OCI-LY3 (cell line): ENCODE measurements around the gene CHRM2.

Source experiments
- H2AFZ ChIP-seq: fragments of 200-600, 300-600 bp; shearing (Covaris generic); 2 replicates; pipeline ENCODE4 v1.6.0; 2014; ENCODE audit warnings: antibody characterized with exemption, low read depth, low read length
- H3K27ac ChIP-seq: fragments of 200-600, 300-600 bp; sonication (generic); 2 replicates; pipeline ENCODE4 v1.5.1; 2014; ENCODE audit warnings: mild to moderate bottlenecking, low read length, moderate library complexity, mixed read lengths
- H3K27me3 ChIP-seq: fragments of 200-600, 300-600 bp; sonication (generic); 2 replicates; pipeline ENCODE4 v1.6.1; 2014; ENCODE audit warnings: low read depth, low read length, mixed read lengths
- H3K36me3 ChIP-seq: fragments of 200-600, 300-600 bp; sonication (generic); replicated peaks from 2 replicates; pipeline ENCODE3; 2014; ENCODE audit warnings: low read depth, low read length, mixed read lengths
- H3K4me1 ChIP-seq: fragments of 300-600, 200-600 bp; sonication (generic); 2 replicates; pipeline ENCODE4 v1.6.1; 2014; ENCODE audit warnings: low read length, mixed read lengths
- H3K4me2 ChIP-seq: fragments of 200-600, 300-600 bp; sonication (generic); 2 replicates; pipeline ENCODE4 v1.6.1; 2014; ENCODE audit warnings: low read length, mixed read lengths
- H3K4me3 ChIP-seq: fragments of 300-600, 200-600 bp; sonication (generic); 2 replicates; pipeline ENCODE4 v1.5.1; 2014; ENCODE audit warnings: antibody characterized with exemption, mild to moderate bottlenecking, low read length, moderate library complexity
- H3K79me2 ChIP-seq: fragments of 300-600, 200-600 bp; shearing (Covaris generic); 2 replicates; pipeline ENCODE4 v1.6.1; 2014; ENCODE audit warnings: mild to moderate bottlenecking, low read length, mixed read lengths
- H3K9ac ChIP-seq: fragments of 300-600, 200-600 bp; shearing (Covaris generic); 2 replicates; pipeline ENCODE4 v1.6.0; 2014; ENCODE audit warnings: mild to moderate bottlenecking, low read length, moderate library complexity
- H3K9me3 ChIP-seq: fragments of 200-600, 300-600 bp; shearing (Covaris generic); 2 replicates; pipeline ENCODE4 v1.6.1; 2014; ENCODE audit warnings: low read length, mixed read lengths; ENCODE audit not compliant: insufficient read depth
- H4K20me1 ChIP-seq: fragments of 200-600, 300-600 bp; sonication (generic); 2 replicates; pipeline ENCODE4 v1.6.1; 2016; ENCODE audit warnings: low read length, mixed read lengths; ENCODE audit not compliant: insufficient read depth
- CTCF ChIP-seq: fragments of 200-600, 300-600 bp; sonication (generic); IDR thresholded peaks from 2 replicates; pipeline ENCODE4 v1.5.1; 2014; ENCODE audit warnings: antibody characterized with exemption, low read length, low read depth
- EZH2phosphoT487 ChIP-seq: fragments of 200-600 bp; shearing (Covaris generic); IDR thresholded peaks from 2 replicates; pipeline ENCODE4 v1.6.1; 2018; ENCODE audit warnings: antibody characterized with exemption, mixed run types, low read depth

The CHRM2 gene

DNA sequence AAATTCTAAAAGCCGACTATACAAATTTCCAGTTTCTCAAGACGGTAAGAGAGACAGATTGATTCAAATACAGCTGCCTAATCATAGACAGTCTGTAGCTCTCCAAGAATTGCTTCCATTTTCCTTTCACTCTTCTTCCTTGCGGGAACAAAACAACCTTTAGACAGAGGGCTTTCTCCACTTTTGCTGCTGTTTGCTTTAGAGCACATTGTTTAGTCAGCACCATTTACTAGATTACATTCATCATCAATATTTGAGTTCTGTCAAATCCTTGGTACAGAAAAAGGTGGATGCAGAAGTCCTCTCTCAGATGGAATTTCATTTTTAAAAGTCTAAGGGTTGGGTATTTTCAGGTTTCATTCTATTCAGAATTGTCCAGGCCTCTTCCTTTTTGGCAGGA is 137.4 kb downstream of the CHRM2 start:
- no peak overlapping the region for H3K4me2 ChIP-seq
- H3K4me1 ChIP-seq: no peaks in the 10 kb centered on the region
- TF ChIP-seq CTCF (no peak), EZH2phosphoT487 (no peak)
- H3K79me2 ChIP-seq: no peaks in the 10 kb centered on the region
- no peaks in the 10 kb centered on the region for H4K20me1 ChIP-seq
- no peaks in the 10 kb centered on the region for H3K27me3 ChIP-seq
- H3K27ac ChIP-seq: no peak overlapping the region
- no peak overlapping the region for H3K9ac ChIP-seq
- no peaks in the 10 kb centered on the region for H3K36me3 ChIP-seq
- no peak overlapping the region for H2AFZ ChIP-seq
- no peaks in the 10 kb centered on the region for H3K9me3 ChIP-seq
- H3K4me3 ChIP-seq: no peak overlapping the region

GRCh38 chr7:137006293-137006692 is 137.8 kb downstream of the CHRM2 start:
- no peak overlapping the region for H2AFZ ChIP-seq
- TF ChIP-seq CTCF (no peak), EZH2phosphoT487 (no peak)
- H3K9ac ChIP-seq: no peak overlapping the region

GRCh38 chr7:137007001-137007694 is 138.7 kb downstream of the CHRM2 start:
- Histone ChIP-seq H3K9ac (no peak overlapping the region), H3K4me3 (no peak overlapping the region), H4K20me1 (no peaks in the 10 kb centered on the region), H3K36me3 (no peaks in the 10 kb centered on the region), H3K4me2 (no peak overlapping the region), H3K27ac (no peak overlapping the region), H2AFZ (no peak overlapping the region), H3K79me2 (no peaks in the 10 kb centered on the region), H3K9me3 (no peaks in the 10 kb centered on the region), H3K4me1 (no peaks in the 10 kb centered on the region), H3K27me3 (no peaks in the 10 kb centered on the region)
- no peak for TF ChIP-seq EZH2phosphoT487
- TF ChIP-seq CTCF: no peak

More at GRCh38 chr7:137006293-137006692, 137.8 kb downstream of the CHRM2 start:
- no peak overlapping the region for H3K27ac ChIP-seq
- no peaks in the 10 kb centered on the region for H4K20me1 ChIP-seq
- no peaks in the 10 kb centered on the region for H3K79me2 ChIP-seq
- no peak overlapping the region for H3K4me3 ChIP-seq
- H3K36me3 ChIP-seq: no peaks in the 10 kb centered on the region
- H3K4me1 ChIP-seq: no peaks in the 10 kb centered on the region
- no peaks in the 10 kb centered on the region for H3K9me3 ChIP-seq
- H3K27me3 ChIP-seq: no peaks in the 10 kb centered on the region
- H3K4me2 ChIP-seq: no peak overlapping the region

DNA sequence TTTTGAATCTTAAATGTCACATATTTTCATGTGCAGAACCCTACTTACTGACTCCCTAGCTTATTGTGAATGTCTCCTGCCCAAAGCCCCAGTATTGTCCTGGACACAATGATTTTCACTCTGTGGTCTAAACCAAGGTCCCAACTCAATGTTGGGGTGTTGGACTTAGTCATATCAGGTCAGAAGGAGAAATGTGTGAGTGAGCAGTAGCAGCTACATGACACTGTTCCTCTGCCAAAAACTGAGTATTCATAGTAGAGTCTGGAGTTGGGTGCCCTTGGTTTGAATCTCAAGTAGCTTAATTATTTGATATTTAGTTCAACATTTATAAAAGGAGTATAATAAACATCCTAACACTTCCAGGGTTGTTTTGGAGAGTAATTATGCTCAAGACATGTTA is 141.0 kb downstream of the CHRM2 start:
- TF ChIP-seq EZH2phosphoT487 (no peak), CTCF (no peak)
- no peaks in the 10 kb centered on the region for H4K20me1 ChIP-seq
- no peak overlapping the region for H3K4me3 ChIP-seq
- H2AFZ ChIP-seq: no peak overlapping the region
- no peaks in the 10 kb centered on the region for H3K4me1 ChIP-seq
- H3K4me2 ChIP-seq: no peak overlapping the region
- H3K27ac ChIP-seq: no peak overlapping the region
- H3K27me3 ChIP-seq: no peaks in the 10 kb centered on the region
- H3K79me2 ChIP-seq: no peaks in the 10 kb centered on the region
- no peak overlapping the region for H3K9ac ChIP-seq
- H3K36me3 ChIP-seq: no peaks in the 10 kb centered on the region
- H3K9me3 ChIP-seq: no peaks in the 10 kb centered on the region
